Muscle layer of duodenum (tissue), 2 donors: ENCODE data around the gene CUL4A.

Experiments
- H3K27ac ChIP-seq: one replicate; pipeline ENCODE4 v1.7.0; 2013; ENCODE audit warnings: mild to moderate bottlenecking, low read length
- H3K27me3 ChIP-seq: one replicate; pipeline ENCODE4 v1.7.0; 2013; ENCODE audit warnings: low read depth, mild to moderate bottlenecking, control low read depth, low read length
- H3K36me3 ChIP-seq, 2 donors: one replicate each; pipeline ENCODE4 v1.7.0; 2013; ENCODE audit warnings: low read length in 2 of 2, control low read depth in 1 of 2, mild to moderate bottlenecking in 1 of 2; ENCODE audit not compliant: insufficient read depth in 2 of 2, control insufficient read depth in 1 of 2
- H3K4me1 ChIP-seq, 2 donors: one replicate each; pipeline ENCODE4 v1.7.0; 2013; ENCODE audit warnings: low read length in 2 of 2, mild to moderate bottlenecking in 2 of 2, control low read depth in 1 of 2, moderate library complexity in 1 of 2; ENCODE audit not compliant: insufficient read depth in 2 of 2, control insufficient read depth in 1 of 2
- H3K4me3 ChIP-seq, 2 donors: one replicate each; pipeline ENCODE4 v1.7.0; 2013; ENCODE audit warnings: low read length in 2 of 2, low read depth in 1 of 2, mild to moderate bottlenecking in 1 of 2
- H3K9me3 ChIP-seq, 2 donors: one replicate each; pipeline ENCODE4 v1.7.0; 2013; ENCODE audit warnings: low read length in 2 of 2, control low read depth in 1 of 2, mild to moderate bottlenecking in 1 of 2; ENCODE audit not compliant: control insufficient read depth in 1 of 2
- donor health status: healthy.

CUL4A gene

GRCh38 chr13:113183450-113184129, 25.8 kb upstream of the CUL4A start:
- peaks cover 51 to 83% of the 10 kb centered on the region in 2 donors for H3K36me3 ChIP-seq
- H3K27me3 ChIP-seq: no peaks in the 10 kb centered on the region
- no peaks in the 10 kb centered on the region for H3K9me3 ChIP-seq
- H3K4me1 ChIP-seq: no peaks in the 10 kb centered on the region
- no peak overlapping the region for H3K27ac ChIP-seq
- no peak overlapping the region for H3K4me3 ChIP-seq

GRCh38 chr13:113184568-113185440, 24.6 kb upstream of the CUL4A start:
- Histone ChIP-seq H3K4me1 (no peaks in the 10 kb centered on the region), H3K27ac (no peak overlapping the region), H3K27me3 (no peaks in the 10 kb centered on the region), H3K36me3 (peaks cover 39 to 79% of the 10 kb centered on the region in 2 donors), H3K9me3 (no peaks in the 10 kb centered on the region), H3K4me3 (no peak overlapping the region)

- Histone ChIP-seq H3K9me3 (no peaks in the 10 kb centered on the region), H3K27me3 (no peaks in the 10 kb centered on the region), H3K4me3 (no peak overlapping the region), H3K27ac (no peak overlapping the region), H3K36me3 (peaks cover 33 to 72% of the 10 kb centered on the region in 2 donors), H3K4me1 (no peaks in the 10 kb centered on the region)
Observed at GRCh38 chr13:113186061-113186900, 23.1 kb upstream of the CUL4A start.

GRCh38 chr13:113187263-113187669, 22.1 kb upstream of the CUL4A start:
- Histone ChIP-seq H3K27ac (no peak overlapping the region), H3K36me3 (peaks cover 24 to 73% of the 10 kb centered on the region in 2 donors), H3K27me3 (no peaks in the 10 kb centered on the region), H3K4me1 (no peaks in the 10 kb centered on the region), H3K4me3 (no peak overlapping the region), H3K9me3 (no peaks in the 10 kb centered on the region)

GRCh38 chr13:113187883-113188665, 21.3 kb upstream of the CUL4A start:
- H3K27me3 ChIP-seq: no peaks in the 10 kb centered on the region
- H3K9me3 ChIP-seq: no peaks in the 10 kb centered on the region
- H3K36me3 ChIP-seq: peaks cover 28 to 72% of the 10 kb centered on the region in 2 donors
- no peak overlapping the region for H3K27ac ChIP-seq
- H3K4me1 ChIP-seq: no peaks in the 10 kb centered on the region
- no peak overlapping the region for H3K4me3 ChIP-seq

GRCh38 chr13:113190181-113190580, 19.2 kb upstream of the CUL4A start:
- H3K27ac ChIP-seq: no peak overlapping the region
- no peaks in the 10 kb centered on the region for H3K9me3 ChIP-seq
- no peaks in the 10 kb centered on the region for H3K4me1 ChIP-seq
- peaks cover 34 to 67% of the 10 kb centered on the region in 2 donors for H3K36me3 ChIP-seq
- no peaks in the 10 kb centered on the region for H3K27me3 ChIP-seq
- H3K4me3 ChIP-seq: no peak overlapping the region

- Histone ChIP-seq H3K9me3 (no peaks in the 10 kb centered on the region), H3K4me1 (no peaks in the 10 kb centered on the region), H3K4me3 (no peak overlapping the region), H3K27me3 (no peaks in the 10 kb centered on the region), H3K36me3 (peaks cover 48 to 70% of the 10 kb centered on the region in 2 donors), H3K27ac (no peak overlapping the region)
Observed at GRCh38 chr13:113192279-113192678, 17.1 kb upstream of the CUL4A start.

GRCh38 chr13:113192902-113193301, 16.5 kb upstream of the CUL4A start:
- H3K27me3 ChIP-seq: no peaks in the 10 kb centered on the region
- H3K9me3 ChIP-seq: no peaks in the 10 kb centered on the region
- H3K27ac ChIP-seq: no peak overlapping the region
- H3K36me3 ChIP-seq: peaks cover 54 to 71% of the 10 kb centered on the region in 2 donors
- no peak overlapping the region for H3K4me3 ChIP-seq
- no peaks in the 10 kb centered on the region for H3K4me1 ChIP-seq

- Histone ChIP-seq H3K4me1 (no peaks in the 10 kb centered on the region), H3K27ac (no peak overlapping the region), H3K36me3 (peaks cover 65 to 74% of the 10 kb centered on the region in 2 donors), H3K27me3 (no peaks in the 10 kb centered on the region), H3K9me3 (no peaks in the 10 kb centered on the region), H3K4me3 (no peak overlapping the region)
Observed at GRCh38 chr13:113195360-113195759, 14.1 kb upstream of the CUL4A start.

GRCh38 chr13:113196970-113197737, 12.3 kb upstream of the CUL4A start:
- Histone ChIP-seq H3K27me3 (no peaks in the 10 kb centered on the region), H3K27ac (no peak overlapping the region), H3K36me3 (peaks cover 61 to 62% of the 10 kb centered on the region in 2 donors), H3K4me1 (no peaks in the 10 kb centered on the region), H3K4me3 (no peak overlapping the region), H3K9me3 (no peaks in the 10 kb centered on the region)
